ENCODE data around the gene CDK19.

The CDK19 gene

DNA sequence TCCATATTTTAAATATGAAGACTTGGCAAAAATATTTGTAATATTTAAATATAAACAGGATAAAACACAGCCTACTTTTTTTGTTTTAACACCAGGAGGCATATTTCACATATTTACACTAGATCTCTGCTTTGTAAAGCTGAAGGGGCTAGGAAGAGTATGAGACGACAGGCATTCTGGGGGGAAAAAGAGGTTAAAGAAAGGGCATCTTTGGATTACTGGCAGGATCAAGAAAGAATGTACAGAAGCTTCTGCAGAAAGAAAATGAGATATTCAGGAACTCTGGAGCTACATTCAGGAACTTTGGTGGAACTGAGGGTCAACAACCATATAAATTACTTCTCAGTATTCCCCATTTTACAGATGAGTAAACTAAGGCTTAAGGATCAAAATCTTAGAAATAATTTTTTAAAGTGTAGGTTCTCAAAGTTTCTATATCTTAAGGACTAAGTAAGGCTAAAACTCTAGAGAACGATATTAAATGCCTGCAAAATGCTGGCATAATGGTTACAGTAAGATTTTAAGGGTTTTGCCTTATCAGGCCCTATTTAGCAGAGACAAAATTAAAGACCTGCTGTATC, 156.5 kb downstream of the CDK19 start:
- POLR2A ChIA-PET: interaction anchor here (1.2 kb wide), 1 partner anchor 216 kb away, joined by 3 read pairs; the partner anchor contains the start of gene AMD1
- DNase-seq (ENCODE audit: extremely low spot score): no peak
- CTCF ChIA-PET: no interaction called here
- TF ChIP-seq FOXK2 (IDR thresholded peaks at IDR 0.05): no peak
- no peak for TF ChIP-seq ELF4 (IDR thresholded peaks at IDR 0.05)
- TF ChIP-seq SUZ12 (IDR thresholded peaks at IDR 0.05): no peak

GRCh38 chr6:110656492-110656891, 158.8 kb downstream of the CDK19 start:
- ChIA-PET CTCF (interaction anchor here (0.6 kb wide), 2 partner anchors 16 to 314 kb away, joined by 3 read pairs; no protein-coding TSS in a partner anchor), POLR2A (no interaction called here)
- no peak for DNase-seq (ENCODE audit: extremely low spot score)
- TF ChIP-seq CTBP1 (IDR thresholded peaks at IDR 0.05; ENCODE audit: borderline replicate concordance) (no peak), FOXA1 (IDR thresholded peaks at IDR 0.05) (no peak), ELF4 (IDR thresholded peaks at IDR 0.05) (no peak), SP1 (IDR thresholded peaks at IDR 0.05) (no peak), FOXK2 (IDR thresholded peaks at IDR 0.05) (no peak), ZNF384 (IDR thresholded peaks at IDR 0.05) (no peak), HDGF (IDR thresholded peaks at IDR 0.05; ENCODE audit: borderline replicate concordance) (no peak), LEF1 (IDR thresholded peaks at IDR 0.05; ENCODE audit: borderline replicate concordance) (no peak), TARDBP (IDR thresholded peaks at IDR 0.05) (no peak), NFRKB (IDR thresholded peaks at IDR 0.05) (no peak), FOXM1 (IDR thresholded peaks at IDR 0.05; ENCODE audit: borderline replicate concordance) (no peak), ARNT (IDR thresholded peaks at IDR 0.05) (no peak), SUZ12 (IDR thresholded peaks at IDR 0.05) (no peak), L3MBTL2 (conservative IDR thresholded peaks at IDR 0.05) (no peak), BHLHE40 (IDR thresholded peaks at IDR 0.05; ENCODE audit: borderline replicate concordance) (no peak)
- TF ChIP-seq, protein P1, sequence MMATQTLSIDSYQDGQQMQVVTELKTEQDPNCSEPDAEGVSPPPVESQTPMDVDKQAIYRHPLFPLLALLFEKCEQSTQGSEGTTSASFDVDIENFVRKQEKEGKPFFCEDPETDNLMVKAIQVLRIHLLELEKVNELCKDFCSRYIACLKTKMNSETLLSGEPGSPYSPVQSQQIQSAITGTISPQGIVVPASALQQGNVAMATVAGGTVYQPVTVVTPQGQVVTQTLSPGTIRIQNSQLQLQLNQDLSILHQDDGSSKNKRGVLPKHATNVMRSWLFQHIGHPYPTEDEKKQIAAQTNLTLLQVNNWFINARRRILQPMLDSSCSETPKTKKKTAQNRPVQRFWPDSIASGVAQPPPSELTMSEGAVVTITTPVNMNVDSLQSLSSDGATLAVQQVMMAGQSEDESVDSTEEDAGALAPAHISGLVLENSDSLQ (IDR thresholded peaks at IDR 0.05): no peak

DNA sequence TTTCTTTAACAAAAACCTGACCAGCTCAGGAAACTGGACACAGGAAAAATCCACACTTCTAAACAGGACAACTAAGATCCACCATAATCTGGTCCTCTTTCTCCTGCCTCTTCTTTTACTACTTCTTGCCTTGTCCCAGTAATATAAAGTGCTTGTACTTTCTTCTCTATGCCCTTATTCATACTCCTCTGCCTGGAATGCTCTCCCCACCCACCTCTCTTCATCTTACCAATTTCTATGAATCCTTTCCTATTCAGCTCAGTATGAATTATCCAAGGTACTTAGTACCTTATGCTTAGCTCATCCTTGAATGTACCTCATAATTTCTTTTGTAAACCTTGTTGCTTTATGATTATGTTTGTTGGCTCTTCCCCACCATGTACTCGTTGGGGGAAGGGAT, 159.4 kb downstream of the CDK19 start:
- ChIA-PET CTCF (no interaction called here), POLR2A (no interaction called here)
- no peak for DNase-seq (ENCODE audit: extremely low spot score)
- no peak for TF ChIP-seq BHLHE40 (IDR thresholded peaks at IDR 0.05; ENCODE audit: borderline replicate concordance)
- no peak for TF ChIP-seq SP1 (IDR thresholded peaks at IDR 0.05)
- TF ChIP-seq FOXA1 (IDR thresholded peaks at IDR 0.05): no peak
- TF ChIP-seq NFRKB (IDR thresholded peaks at IDR 0.05): no peak
- TF ChIP-seq SUZ12 (IDR thresholded peaks at IDR 0.05): no peak
- no peak for TF ChIP-seq FOXM1 (IDR thresholded peaks at IDR 0.05; ENCODE audit: borderline replicate concordance)
- no peak for TF ChIP-seq HDGF (IDR thresholded peaks at IDR 0.05; ENCODE audit: borderline replicate concordance)
- no peak for TF ChIP-seq CTBP1 (IDR thresholded peaks at IDR 0.05; ENCODE audit: borderline replicate concordance)
- no peak for TF ChIP-seq ZNF384 (IDR thresholded peaks at IDR 0.05)
- TF ChIP-seq L3MBTL2 (conservative IDR thresholded peaks at IDR 0.05): no peak

GRCh38 chr6:110654096-110654820, 161.0 kb downstream of the CDK19 start:
- POLR2A ChIA-PET: no interaction called here
- TF ChIP-seq ARNT (IDR thresholded peaks at IDR 0.05) (no peak), NFRKB (IDR thresholded peaks at IDR 0.05) (no peak), CTBP1 (IDR thresholded peaks at IDR 0.05; ENCODE audit: borderline replicate concordance) (no peak), L3MBTL2 (conservative IDR thresholded peaks at IDR 0.05) (no peak), SP1 (IDR thresholded peaks at IDR 0.05) (no peak), TARDBP (IDR thresholded peaks at IDR 0.05) (no peak), FOXK2 (IDR thresholded peaks at IDR 0.05) (no peak)
- no peak for DNase-seq (ENCODE audit: extremely low spot score)
- CTCF ChIA-PET: no interaction called here

- ChIA-PET POLR2A (no interaction called here), CTCF (no interaction called here)
- no peak for DNase-seq (ENCODE audit: extremely low spot score)
- TF ChIP-seq, protein P1 (IDR thresholded peaks at IDR 0.05): no peak
- TF ChIP-seq FOXA1 (IDR thresholded peaks at IDR 0.05): no peak
- TF ChIP-seq SUZ12 (IDR thresholded peaks at IDR 0.05): no peak
- TF ChIP-seq LEF1 (IDR thresholded peaks at IDR 0.05; ENCODE audit: borderline replicate concordance): no peak
- no peak for TF ChIP-seq SP1 (IDR thresholded peaks at IDR 0.05)
- no peak for TF ChIP-seq ELF4 (IDR thresholded peaks at IDR 0.05)
- TF ChIP-seq NFRKB (IDR thresholded peaks at IDR 0.05): no peak
- no peak for TF ChIP-seq BHLHE40 (IDR thresholded peaks at IDR 0.05; ENCODE audit: borderline replicate concordance)
- no peak for TF ChIP-seq HDGF (IDR thresholded peaks at IDR 0.05; ENCODE audit: borderline replicate concordance)
- TF ChIP-seq L3MBTL2 (conservative IDR thresholded peaks at IDR 0.05): no peak
- no peak for TF ChIP-seq TARDBP (IDR thresholded peaks at IDR 0.05)
- TF ChIP-seq CTBP1 (IDR thresholded peaks at IDR 0.05; ENCODE audit: borderline replicate concordance): no peak
- TF ChIP-seq FOXM1 (IDR thresholded peaks at IDR 0.05; ENCODE audit: borderline replicate concordance): no peak
- TF ChIP-seq FOXK2 (IDR thresholded peaks at IDR 0.05): no peak
- TF ChIP-seq ARNT (IDR thresholded peaks at IDR 0.05): no peak
- no peak for TF ChIP-seq ZNF384 (IDR thresholded peaks at IDR 0.05)
Observed at GRCh38 chr6:110653381-110653780, 161.9 kb downstream of the CDK19 start.

DNA sequence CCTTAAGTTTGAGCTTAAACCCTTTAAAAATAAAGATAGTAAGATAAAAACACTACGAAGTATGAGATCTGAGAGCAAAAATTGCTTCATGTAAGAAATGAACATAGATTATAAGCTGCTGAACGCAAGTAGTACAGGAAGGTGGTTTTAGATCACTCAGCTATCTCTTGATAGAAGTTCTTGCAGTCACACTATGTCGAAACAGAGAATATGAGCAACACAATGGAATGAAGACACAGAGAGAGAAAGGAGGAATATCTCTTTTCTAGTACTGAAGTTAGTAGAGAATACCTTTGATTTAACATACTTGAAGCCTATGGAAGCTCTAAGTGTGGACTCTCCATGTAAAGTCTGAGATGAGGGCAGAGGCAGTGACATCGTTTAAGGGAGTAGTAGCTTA, 162.7 kb downstream of the CDK19 start:
- DNase-seq (ENCODE audit: extremely low spot score): no peak
- TF ChIP-seq TARDBP (IDR thresholded peaks at IDR 0.05) (no peak), FOXM1 (IDR thresholded peaks at IDR 0.05; ENCODE audit: borderline replicate concordance) (no peak), FOXK2 (IDR thresholded peaks at IDR 0.05) (no peak), CTBP1 (IDR thresholded peaks at IDR 0.05; ENCODE audit: borderline replicate concordance) (no peak), FOXA1 (IDR thresholded peaks at IDR 0.05) (no peak), SP1 (IDR thresholded peaks at IDR 0.05) (no peak), ZNF384 (IDR thresholded peaks at IDR 0.05) (no peak), NFRKB (IDR thresholded peaks at IDR 0.05) (no peak), ELF4 (IDR thresholded peaks at IDR 0.05) (no peak), SUZ12 (IDR thresholded peaks at IDR 0.05) (no peak), L3MBTL2 (conservative IDR thresholded peaks at IDR 0.05) (no peak)
- TF ChIP-seq, protein P1 (IDR thresholded peaks at IDR 0.05): no peak
- ChIA-PET CTCF (interaction anchor here (0.8 kb wide), 1 partner anchor 11 kb away, joined by 4 read pairs; no protein-coding TSS in a partner anchor), POLR2A (no interaction called here)

All from HEK293T (cell line).